ENCODE data around the gene CIAO1. TPM values are rescaled to one million over a fixed set of nuclear protein-coding genes. Genes with fewer than 3 reads are reported as not detected.

Gene CIAO1
- total and polyA plus RNA-seq, 2 of the 13 experiments (the other 11 are each of a cell fraction or from before 2014, with no cell fraction given) = 99.3 to 120 TPM

DNA sequence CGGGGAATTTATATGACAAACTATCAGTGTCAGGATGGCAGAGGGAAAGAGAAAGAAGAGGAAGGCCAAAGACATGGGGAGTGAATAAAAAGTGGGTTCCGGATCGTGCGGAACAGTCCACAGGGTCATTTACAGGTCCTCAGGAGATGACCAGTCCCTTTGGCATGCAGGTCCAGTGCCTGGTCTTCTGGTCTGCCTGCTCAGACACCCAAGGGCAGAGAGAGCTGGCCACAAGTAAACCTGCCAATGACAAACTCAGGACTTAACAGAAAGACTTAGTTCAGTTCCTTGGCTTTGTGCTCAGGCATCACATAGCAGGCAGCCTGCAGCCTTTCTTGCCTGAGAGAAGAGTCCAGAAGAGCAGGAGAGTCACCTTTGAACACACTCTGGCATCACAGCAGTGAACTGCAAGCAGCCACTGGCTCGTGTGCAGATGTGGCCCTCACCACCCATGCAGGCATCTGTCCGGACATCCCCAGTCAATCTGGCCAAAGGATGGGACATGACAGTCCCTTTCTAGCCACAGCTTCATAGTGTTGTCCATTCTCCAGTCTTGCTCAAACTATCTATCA is 14.2 kb upstream of the CIAO1 start (continued):
- TF ChIP-seq ZNF646 (CRISPR knock-in tag; IDR thresholded peaks at IDR 0.05) (no peak), ZNF326 (CRISPR knock-in tag; IDR thresholded peaks at IDR 0.05; ENCODE audit: borderline replicate concordance) (no peak), IKZF1 (IDR thresholded peaks at IDR 0.05) (no peak), ZNF549 (CRISPR knock-in tag; IDR thresholded peaks at IDR 0.05) (no peak), YEATS4 (CRISPR knock-in tag; IDR thresholded peaks at IDR 0.05; ENCODE audit: borderline replicate concordance) (no peak), ZNF17 (CRISPR knock-in tag; IDR thresholded peaks at IDR 0.05) (no peak), ATM (IDR thresholded peaks at IDR 0.05; ENCODE audit: borderline replicate concordance) (no peak), ZNF639 (CRISPR knock-in tag; conservative IDR thresholded peaks at IDR 0.05) (no peak), FOXA1 (IDR thresholded peaks at IDR 0.05) (no peak), FOXA1 (CRISPR knock-in tag; IDR thresholded peaks at IDR 0.05) (no peak), TMF1 (CRISPR knock-in tag; IDR thresholded peaks at IDR 0.05; ENCODE audit: low read depth) (no peak), ZNF24 (IDR thresholded peaks at IDR 0.05) (0 out of 2 replicates have a peak, but pooled peaks have one; percentile 51), GATA4 (IDR thresholded peaks at IDR 0.05; ENCODE audit: borderline replicate concordance, low read depth) (no peak), ZNF724P (CRISPR knock-in tag; IDR thresholded peaks at IDR 0.05; ENCODE audit: borderline replicate concordance) (no peak), ZBTB10 (CRISPR knock-in tag; IDR thresholded peaks at IDR 0.05; ENCODE audit: borderline replicate concordance) (no peak), ZSCAN25 (CRISPR knock-in tag; IDR thresholded peaks at IDR 0.05) (no peak), RBM22 (optimal IDR thresholded peaks at IDR 0.05; ENCODE audit: low read length) (peak; percentile 36), SRSF9 (IDR thresholded peaks at IDR 0.05; ENCODE audit: borderline replicate concordance, insufficient read depth, low read depth, low read length, poor library complexity, severe bottlenecking) (no peak), NR2F6 (IDR thresholded peaks at IDR 0.05) (0 out of 2 replicates have a peak, but pooled peaks have one; percentile 11), NR2F6 (CRISPR knock-in tag; IDR thresholded peaks at IDR 0.05) (peak; percentile 74; the same call in 1 of the 2 replicates)
- TF ChIP-seq, protein P1, sequence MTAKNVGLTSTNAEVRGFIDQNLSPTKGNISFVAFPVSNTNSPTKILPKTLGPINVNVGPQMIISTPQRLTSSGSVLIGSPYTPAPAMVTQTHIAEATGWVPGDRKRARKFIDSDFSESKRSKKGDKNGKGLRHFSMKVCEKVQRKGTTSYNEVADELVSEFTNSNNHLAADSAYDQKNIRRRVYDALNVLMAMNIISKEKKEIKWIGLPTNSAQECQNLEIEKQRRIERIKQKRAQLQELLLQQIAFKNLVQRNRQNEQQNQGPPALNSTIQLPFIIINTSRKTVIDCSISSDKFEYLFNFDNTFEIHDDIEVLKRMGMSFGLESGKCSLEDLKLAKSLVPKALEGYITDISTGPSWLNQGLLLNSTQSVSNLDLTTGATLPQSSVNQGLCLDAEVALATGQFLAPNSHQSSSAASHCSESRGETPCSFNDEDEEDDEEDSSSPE (CRISPR knock-in tag; IDR thresholded peaks at IDR 0.05) = no peak

Measured in HepG2 (cell line).